ENCODE data around the gene NTRK2.

Gene NTRK2

GRCh38 chr9:84780385-84780784 lies 110.9 kb downstream of the NTRK2 start:
- DNase-seq (ENCODE audit: low spot score), result no peak

DNA sequence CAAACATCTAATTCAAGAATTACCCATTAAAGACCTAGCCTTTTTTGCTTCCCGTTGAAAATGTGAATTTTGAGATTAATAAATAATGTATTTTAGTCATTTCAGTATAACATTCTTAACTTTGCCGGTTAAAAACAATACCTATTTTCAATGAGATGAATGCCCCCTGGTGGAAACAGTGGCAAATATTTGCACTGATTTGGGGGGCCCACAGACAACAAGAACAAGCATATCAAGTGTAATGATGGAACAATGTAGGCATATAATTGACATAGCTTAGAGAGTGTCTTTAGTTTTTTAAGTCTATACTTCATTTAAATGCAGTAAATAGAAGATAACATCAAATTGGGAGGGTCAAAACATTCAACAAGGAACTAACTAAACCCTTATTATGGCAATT lies 111.9 kb downstream of the NTRK2 start:
- DNase-seq (ENCODE audit: low spot score), result no peak

- no peak for DNase-seq (ENCODE audit: low spot score)
Measured at GRCh38 chr9:84781931-84782866, 112.7 kb downstream of the NTRK2 start.

DNA sequence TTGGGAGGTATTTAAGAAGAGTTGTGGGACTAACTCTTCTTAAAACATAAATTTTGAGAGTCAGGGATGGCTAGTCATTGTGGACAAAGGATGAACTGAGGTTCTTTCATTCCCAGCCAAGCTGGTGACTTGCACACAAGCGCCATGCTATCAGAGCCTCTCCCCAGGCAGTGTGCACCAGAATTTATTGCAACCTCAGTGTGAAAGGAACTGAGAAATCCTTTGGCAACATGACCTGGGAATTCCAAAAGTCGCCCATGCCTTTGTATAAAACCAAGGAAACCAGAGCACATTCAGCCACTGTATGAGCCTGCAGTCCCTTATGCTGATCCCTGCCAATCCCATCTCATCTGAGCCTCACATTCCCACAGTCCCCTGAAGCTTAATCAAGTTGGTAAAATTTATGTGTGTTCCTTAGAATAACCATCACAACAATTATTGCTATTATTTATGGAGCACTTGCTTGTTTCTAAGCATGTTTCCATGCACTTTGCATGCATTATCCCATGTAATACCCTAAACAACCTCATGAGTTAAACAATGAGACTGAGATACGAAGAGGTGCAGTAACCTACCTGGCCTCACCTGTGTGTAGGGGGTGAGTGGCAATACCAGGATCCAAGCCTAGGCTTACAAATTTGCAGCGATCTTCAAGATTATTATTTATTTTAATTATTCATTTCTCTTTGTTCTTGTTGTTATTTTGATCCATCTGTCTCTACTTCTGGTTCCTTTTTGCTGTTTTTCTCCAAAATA lies 116.4 kb downstream of the NTRK2 start:
- no peak for DNase-seq (ENCODE audit: low spot score)

GRCh38 chr9:84788803-84789462 lies 119.4 kb downstream of the NTRK2 start:
- no peak for DNase-seq (ENCODE audit: low spot score)

GRCh38 chr9:84789463-84789830 lies 119.9 kb downstream of the NTRK2 start:
- DNase-seq (ENCODE audit: low spot score), result no peak

GRCh38 chr9:84791643-84792042 lies 122.1 kb downstream of the NTRK2 start:
- DNase-seq (ENCODE audit: low spot score), result no peak

DNA sequence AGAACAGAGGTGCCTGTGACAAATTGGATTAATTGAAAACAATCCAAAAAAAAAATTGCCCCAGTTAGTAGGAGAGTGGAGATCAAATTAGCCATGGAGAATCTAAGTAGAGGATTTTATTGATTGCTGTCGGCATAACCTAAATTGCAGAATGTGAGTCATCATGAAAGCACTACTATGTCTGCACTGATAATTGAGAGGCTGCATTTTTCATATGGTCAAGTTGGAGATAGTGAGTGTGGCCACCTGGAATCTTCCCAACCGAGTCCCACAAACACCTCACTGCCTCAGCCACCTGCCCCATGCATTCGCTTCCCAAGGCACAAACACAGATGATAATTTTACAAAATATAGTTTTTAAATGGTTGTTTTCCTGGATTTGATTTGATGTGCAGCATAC lies 123.7 kb downstream of the NTRK2 start:
- DNase-seq (ENCODE audit: low spot score), result no peak

- DNase-seq (ENCODE audit: low spot score), result no peak
Measured at GRCh38 chr9:84794981-84795637, 125.6 kb downstream of the NTRK2 start.

DNA sequence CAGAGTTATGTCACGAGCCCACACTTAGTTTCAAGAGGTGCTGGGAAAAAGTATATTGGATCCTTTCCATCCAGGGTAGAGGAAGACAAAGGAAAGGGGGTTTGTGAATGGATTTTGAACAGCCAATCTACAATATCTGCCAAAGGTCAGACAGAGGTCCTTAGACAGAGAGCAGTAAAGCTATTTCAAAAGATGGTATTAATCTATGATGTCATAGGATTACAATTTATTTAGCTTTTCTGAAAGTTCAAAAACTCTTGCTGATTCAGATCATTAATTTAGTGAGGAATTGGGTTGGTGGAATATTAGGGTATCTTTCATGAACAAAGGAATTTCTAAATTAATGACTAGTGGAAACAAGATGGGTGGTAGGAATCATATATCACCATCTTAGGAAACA lies 126.9 kb downstream of the NTRK2 start:
- no peak for DNase-seq (ENCODE audit: low spot score)

GRCh38 chr9:84799251-84799650 lies 129.7 kb downstream of the NTRK2 start:
- DNase-seq (ENCODE audit: low spot score), result no peak

GRCh38 chr9:84804951-84805694 lies 135.6 kb downstream of the NTRK2 start:
- DNase-seq (ENCODE audit: low spot score), result no peak

- DNase-seq (ENCODE audit: low spot score), result no peak
Measured at GRCh38 chr9:84807431-84807830, 137.9 kb downstream of the NTRK2 start.

- no peak for DNase-seq (ENCODE audit: low spot score)
Measured at GRCh38 chr9:84807870-84808390, 138.4 kb downstream of the NTRK2 start.

DNA sequence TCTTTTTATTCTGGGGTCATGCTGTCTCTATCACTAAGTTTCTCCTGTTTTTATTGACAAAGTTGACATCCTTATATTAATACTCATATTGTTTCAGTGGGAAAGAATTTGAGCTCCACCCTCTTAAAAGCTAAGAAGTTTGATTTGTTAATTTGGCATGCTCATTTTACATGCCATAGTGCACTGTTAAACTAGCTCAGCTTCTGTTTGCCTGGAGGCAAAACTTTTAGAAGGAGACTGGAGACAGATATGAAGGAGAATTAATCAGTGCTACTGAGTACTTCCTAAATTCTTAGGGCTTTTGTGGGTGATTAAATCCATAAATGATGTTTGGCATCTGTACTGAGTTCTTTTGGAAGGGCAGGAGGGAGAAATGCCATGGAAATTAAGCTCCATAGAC lies 138.9 kb downstream of the NTRK2 start:
- no peak for DNase-seq (ENCODE audit: low spot score)

DNA sequence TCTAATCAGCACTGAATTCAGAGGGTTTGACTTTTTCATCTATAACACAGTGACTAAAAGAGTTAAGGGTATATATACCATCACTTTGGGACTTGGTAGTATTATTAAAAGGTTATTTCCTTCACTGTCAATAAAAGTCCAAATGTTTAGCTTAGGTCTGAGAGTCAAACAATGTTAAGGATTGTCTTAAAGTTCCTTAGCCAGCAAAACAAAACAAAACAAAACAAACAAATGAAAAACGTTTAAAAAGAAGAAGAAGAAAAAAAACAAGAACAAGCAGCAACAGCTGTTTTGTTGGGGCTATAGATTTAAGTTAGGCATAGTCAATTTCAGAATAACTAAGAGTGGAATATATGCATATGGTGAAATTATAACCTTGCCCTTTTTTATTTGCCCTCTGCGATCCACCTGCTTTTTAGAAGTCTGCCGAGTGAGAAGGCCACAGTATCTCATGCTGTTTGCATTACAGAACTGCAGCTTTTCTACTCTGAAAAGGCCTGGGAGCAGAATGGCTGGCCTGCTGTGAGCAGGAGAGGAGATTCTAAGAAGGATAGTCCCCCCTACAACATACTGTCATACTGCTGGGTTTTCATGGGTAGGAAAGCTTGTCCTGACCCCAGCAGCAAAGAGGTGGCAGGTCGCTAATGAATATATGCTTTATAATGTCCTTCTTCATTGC lies 141.7 kb downstream of the NTRK2 start:
- no peak for DNase-seq (ENCODE audit: low spot score)

DNA sequence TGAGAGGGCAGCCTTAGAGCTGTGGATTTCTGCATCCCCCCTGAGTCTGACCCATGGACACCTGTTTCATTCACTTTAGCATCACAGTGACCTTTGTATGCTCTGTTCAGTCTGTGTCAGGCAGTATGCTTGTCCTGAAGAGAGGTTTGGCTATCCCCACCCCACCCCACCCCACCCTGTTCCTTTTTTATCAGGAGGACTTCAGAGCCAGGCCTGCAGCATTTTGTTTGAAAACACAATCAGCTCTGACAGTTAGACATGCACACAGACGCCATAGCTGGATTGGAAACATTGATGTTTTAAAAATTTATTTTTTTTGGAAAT lies 142.2 kb downstream of the NTRK2 start:
- no peak for DNase-seq (ENCODE audit: low spot score)

GRCh38 chr9:84812355-84812754 lies 142.8 kb downstream of the NTRK2 start:
- DNase-seq (ENCODE audit: low spot score), result no peak

DNA sequence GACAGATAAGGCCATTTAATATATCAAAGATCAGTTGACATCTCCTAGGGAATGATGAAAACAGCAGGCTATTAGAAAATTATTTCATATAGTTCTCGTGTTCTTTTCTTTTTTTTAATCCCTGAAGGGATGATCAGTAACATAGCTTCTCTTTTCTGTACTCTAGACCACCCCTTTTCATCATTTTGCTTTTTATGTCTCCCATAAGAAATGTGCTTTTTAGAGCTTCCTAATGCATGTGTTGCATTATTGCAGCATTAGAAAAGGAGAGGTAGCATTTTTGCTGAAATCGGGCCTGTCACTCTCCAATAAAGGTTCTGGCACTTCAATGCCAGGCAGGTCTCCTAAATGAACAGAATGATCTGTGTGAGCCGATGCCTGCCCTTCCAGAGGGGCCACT lies 143.3 kb downstream of the NTRK2 start:
- DNase-seq (ENCODE audit: low spot score), result no peak

DNA sequence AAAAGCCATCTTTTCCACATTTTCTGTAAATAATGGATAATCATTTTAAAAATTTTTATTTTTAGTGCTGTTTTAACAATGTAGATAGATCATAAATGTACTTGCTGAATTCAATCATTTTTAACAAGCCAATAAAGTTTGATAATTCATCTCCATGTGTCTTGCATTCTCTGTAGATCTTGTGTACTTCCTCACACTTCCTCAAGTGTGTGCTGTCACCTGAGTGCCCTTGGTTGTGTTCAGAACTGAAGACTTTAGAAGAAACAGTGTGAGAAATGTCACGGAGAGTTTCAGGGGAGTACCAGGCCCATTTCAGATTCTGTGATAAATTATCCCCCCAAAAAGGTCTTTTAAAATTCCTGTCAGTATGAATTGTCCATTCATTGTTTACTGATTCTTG lies 146.0 kb downstream of the NTRK2 start:
- DNase-seq (ENCODE audit: low spot score), result no peak

- no peak for DNase-seq (ENCODE audit: low spot score)
Measured at GRCh38 chr9:84817038-84817437, 147.5 kb downstream of the NTRK2 start.

Measured in germinal center (tissue), 1 donor.